WTC11 (cell line): ENCODE measurements around the gene CRLF1.

Source experiments
- ATF6 ChIP-seq: sonication (generic); formaldehyde crosslinking; IDR thresholded peaks from 2 replicates; pipeline ENCODE4 v1.8.1; 2023; ENCODE audit warnings: mild to moderate bottlenecking, missing genetic modification reagents
- CTCF ChIP-seq: fragments of 200-600 bp; IDR thresholded peaks from 2 replicates; pipeline ENCODE4 v1.8.0; 2022; ENCODE audit warnings: antibody characterized with exemption
- FOXJ3 ChIP-seq: sonication (generic); formaldehyde crosslinking; IDR thresholded peaks from 2 replicates; pipeline ENCODE4 v1.9.0; 2021; ENCODE audit warnings: missing genetic modification reagents, mild to moderate bottlenecking, borderline replicate concordance
- HMGXB4 ChIP-seq: sonication (generic); formaldehyde crosslinking; IDR thresholded peaks from 2 replicates; pipeline ENCODE4 v1.8.1; 2023; ENCODE audit warnings: mild to moderate bottlenecking, moderate library complexity, missing genetic modification reagents
- USF2 ChIP-seq: sonication (generic); formaldehyde crosslinking; IDR thresholded peaks from 2 replicates; pipeline ENCODE4 v1.8.1; 2023; ENCODE audit warnings: mild to moderate bottlenecking, missing genetic modification reagents, moderate library complexity

GRCh38 chr19:18603255-18603957 lies 3.2 kb downstream of the CRLF1 start:
- TF ChIP-seq USF2 (CRISPR knock-in tag) (no peak), CTCF (no peak), ATF6 (CRISPR knock-in tag) (no peak), HMGXB4 (CRISPR knock-in tag) (no peak), FOXJ3 (CRISPR knock-in tag) (no peak)
